BE2C (cell line): ENCODE data around the gene GLI3.

Experiments
- DNase-seq: peaks from one replicate; pipeline ENCODE4 v3.0.0-alpha.2; 2020
- H3K27me3 ChIP-seq: fragments of 250-450 bp; sonication (Bioruptor Pico); 2 replicates; pipeline ENCODE4 v1.5.1; 2020; ENCODE audit warnings: mild to moderate bottlenecking
- H3K36me3 ChIP-seq: fragments of 250-450 bp; sonication (Bioruptor Pico); 2 replicates; pipeline ENCODE4 v1.5.1; 2020; ENCODE audit warnings: mild to moderate bottlenecking
- H3K4me1 ChIP-seq: fragments of 250-450 bp; sonication (Bioruptor Pico); 2 replicates; pipeline ENCODE4 v1.5.1; 2020
- H3K4me3 ChIP-seq: 2 replicates; pipeline ENCODE4 v1.5.1; 2011; ENCODE audit warnings: low read depth, low read length
- H3K9me3 ChIP-seq: fragments of 250-450 bp; sonication (Bioruptor Pico); 2 replicates; pipeline ENCODE4 v1.5.1; 2020
- TF ChIP-seq, protein P1 (sequence below): IDR thresholded peaks from 2 replicates; pipeline ENCODE4 v1.5.1; 2012; ENCODE audit warnings: mild to moderate bottlenecking, low read depth, low read length

Gene GLI3

GRCh38 chr7:42227936-42228591 is 8.9 kb downstream of the GLI3 start:
- TF ChIP-seq, protein P1, sequence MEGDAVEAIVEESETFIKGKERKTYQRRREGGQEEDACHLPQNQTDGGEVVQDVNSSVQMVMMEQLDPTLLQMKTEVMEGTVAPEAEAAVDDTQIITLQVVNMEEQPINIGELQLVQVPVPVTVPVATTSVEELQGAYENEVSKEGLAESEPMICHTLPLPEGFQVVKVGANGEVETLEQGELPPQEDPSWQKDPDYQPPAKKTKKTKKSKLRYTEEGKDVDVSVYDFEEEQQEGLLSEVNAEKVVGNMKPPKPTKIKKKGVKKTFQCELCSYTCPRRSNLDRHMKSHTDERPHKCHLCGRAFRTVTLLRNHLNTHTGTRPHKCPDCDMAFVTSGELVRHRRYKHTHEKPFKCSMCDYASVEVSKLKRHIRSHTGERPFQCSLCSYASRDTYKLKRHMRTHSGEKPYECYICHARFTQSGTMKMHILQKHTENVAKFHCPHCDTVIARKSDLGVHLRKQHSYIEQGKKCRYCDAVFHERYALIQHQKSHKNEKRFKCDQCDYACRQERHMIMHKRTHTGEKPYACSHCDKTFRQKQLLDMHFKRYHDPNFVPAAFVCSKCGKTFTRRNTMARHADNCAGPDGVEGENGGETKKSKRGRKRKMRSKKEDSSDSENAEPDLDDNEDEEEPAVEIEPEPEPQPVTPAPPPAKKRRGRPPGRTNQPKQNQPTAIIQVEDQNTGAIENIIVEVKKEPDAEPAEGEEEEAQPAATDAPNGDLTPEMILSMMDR: no peak
- H3K27me3 ChIP-seq: peaks cover 44% of the 10 kb centered on the region

GRCh38 chr7:42227541-42227935 is 9.5 kb downstream of the GLI3 start:
- Histone ChIP-seq H3K4me3 (no peak overlapping the region), H3K4me1 (no peaks in the 10 kb centered on the region), H3K9me3 (no peaks in the 10 kb centered on the region), H3K36me3 (no peaks in the 10 kb centered on the region), H3K27me3 (peaks cover 39% of the 10 kb centered on the region)
- TF ChIP-seq, protein P1: no peak
- no peak for DNase-seq

More at GRCh38 chr7:42227936-42228591, 8.9 kb downstream of the GLI3 start:
- Histone ChIP-seq H3K36me3 (no peaks in the 10 kb centered on the region), H3K4me3 (no peak overlapping the region), H3K4me1 (no peaks in the 10 kb centered on the region), H3K9me3 (no peaks in the 10 kb centered on the region)
- no peak for DNase-seq

DNA sequence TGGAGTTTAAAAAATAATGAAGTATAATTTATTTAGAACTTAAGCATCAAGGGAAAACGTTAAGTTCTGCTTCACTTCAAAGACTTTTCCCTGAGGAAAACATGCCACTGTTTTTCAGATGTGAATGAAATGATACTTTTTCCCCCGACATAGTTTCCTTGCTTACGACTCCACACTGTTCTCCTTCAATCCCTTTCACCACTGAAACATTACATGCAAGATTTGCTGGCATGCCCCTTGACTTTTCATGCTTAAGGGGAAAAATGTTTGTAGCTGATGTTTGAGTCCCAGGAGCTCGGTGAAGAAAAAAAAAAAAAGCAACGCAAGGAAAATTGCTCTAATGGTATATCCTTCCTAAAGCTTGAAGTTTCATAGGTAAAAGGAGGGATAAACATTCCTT is 10.0 kb downstream of the GLI3 start:
- H3K4me1 ChIP-seq: no peaks in the 10 kb centered on the region
- H3K4me3 ChIP-seq: no peak overlapping the region
- TF ChIP-seq, protein P1: no peak
- DNase-seq: no peak
- H3K27me3 ChIP-seq: peaks cover 35% of the 10 kb centered on the region
- no peaks in the 10 kb centered on the region for H3K9me3 ChIP-seq
- no peaks in the 10 kb centered on the region for H3K36me3 ChIP-seq

DNA sequence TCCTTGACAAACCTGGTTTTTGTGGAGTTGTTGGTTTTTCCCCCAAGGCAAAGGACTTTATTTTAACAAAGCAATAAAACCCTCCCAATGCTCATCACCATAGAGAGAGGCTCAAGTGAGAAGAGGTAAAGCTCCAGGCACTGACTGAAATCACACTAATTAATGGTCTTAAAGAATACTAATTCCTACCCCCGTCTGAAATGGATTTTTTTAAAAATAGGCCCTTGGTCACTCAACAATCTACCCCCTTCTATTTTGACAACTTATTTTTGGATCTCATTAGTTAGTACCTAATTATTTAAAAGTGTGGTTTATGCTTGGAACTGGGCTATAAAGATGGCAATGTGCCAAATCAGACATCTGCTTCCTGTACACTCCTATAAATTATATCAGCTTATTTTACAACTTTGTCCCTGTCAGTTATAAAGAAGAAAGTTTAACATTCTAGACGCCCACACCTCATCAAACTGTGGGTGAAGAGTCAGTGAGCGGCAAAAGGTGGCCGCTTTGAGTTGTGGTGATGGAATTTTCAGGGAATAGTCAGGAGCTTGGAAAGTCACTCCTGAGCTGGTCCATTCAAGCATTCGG is 10.6 kb downstream of the GLI3 start:
- Histone ChIP-seq H3K36me3 (no peaks in the 10 kb centered on the region), H3K4me3 (no peak overlapping the region), H3K4me1 (no peaks in the 10 kb centered on the region), H3K27me3 (peaks cover 35% of the 10 kb centered on the region), H3K9me3 (no peaks in the 10 kb centered on the region)
- TF ChIP-seq, protein P1: no peak
- DNase-seq: no peak

DNA sequence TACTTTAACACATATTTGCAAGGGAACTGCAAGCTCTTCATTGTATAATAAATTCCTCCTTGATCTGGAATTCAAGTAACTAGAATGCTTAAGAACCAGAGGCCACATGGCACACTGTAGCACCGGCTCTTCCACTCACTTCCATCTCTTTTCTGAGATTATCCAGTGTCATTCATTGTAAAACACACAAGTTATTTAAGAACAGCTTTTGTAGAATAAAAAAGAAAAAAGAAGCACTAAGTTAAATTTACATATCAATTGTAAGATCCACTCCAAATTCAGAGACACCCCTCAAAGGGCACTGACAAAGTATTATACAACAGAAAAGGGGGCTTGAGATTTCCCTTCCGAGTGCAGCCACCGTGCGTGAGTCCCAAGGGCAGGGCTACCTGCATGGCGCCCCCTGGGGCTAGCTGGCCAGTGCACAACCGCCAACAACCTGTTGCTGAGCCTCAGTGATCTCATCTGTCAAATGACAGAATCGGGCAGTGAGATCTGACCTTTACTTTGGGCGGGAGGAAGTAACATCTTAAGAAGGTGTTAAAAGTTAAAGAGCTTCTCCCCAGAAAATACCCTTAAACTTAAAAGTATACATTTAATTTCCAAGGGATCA is 12.5 kb downstream of the GLI3 start:
- DNase-seq: no peak
- Histone ChIP-seq H3K4me1 (no peaks in the 10 kb centered on the region), H3K9me3 (no peaks in the 10 kb centered on the region), H3K27me3 (peaks cover 33% of the 10 kb centered on the region), H3K4me3 (no peak overlapping the region), H3K36me3 (no peaks in the 10 kb centered on the region)
- TF ChIP-seq, protein P1: no peak

DNA sequence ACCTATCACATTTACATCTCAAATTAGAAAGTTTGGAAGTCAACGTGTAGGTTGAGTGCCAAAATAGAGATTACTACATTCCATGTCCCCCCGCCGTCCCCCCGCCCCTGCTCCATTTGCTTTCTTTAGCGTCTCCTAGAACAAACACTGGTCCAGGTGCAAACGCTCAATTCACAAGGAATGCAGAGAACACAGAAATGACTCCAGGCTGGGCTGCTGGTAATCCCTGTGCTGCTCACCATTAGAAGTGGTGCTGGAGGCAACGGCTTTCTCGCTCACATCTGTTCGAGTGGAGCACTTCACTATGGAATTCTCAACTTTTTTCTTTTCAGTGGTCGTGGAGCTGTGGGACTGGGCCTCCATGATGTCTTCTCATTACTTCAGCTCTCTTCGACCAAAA is 14.1 kb downstream of the GLI3 start:
- Histone ChIP-seq H3K4me1 (no peaks in the 10 kb centered on the region), H3K9me3 (no peaks in the 10 kb centered on the region), H3K27me3 (peaks cover 17% of the 10 kb centered on the region), H3K36me3 (no peaks in the 10 kb centered on the region), H3K4me3 (no peak overlapping the region)
- TF ChIP-seq, protein P1: no peak
- DNase-seq: no peak
